ENCODE results near the gene TOMM5.

DNA sequence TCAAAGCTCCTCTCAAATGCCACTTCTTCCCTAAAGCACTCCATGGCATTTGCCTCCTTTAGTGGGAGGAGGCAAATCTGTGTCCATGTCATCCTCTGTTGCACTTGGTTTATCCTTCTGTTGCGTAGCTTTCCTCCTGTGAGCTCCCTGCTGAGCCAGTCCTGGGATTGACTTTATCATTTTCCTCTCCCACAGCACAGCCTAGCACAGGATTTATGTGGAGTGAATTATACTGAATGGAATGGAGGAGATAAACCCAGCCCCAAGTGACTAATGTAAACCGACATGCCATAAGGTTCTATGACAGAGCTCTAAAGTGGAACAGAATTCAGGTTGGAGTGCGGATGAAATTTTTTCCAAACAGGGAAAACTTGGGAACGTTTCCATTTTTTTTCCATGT lies 26.4 kb upstream of the TOMM5 start:
- TF ChIP-seq EGR1 (IDR thresholded peaks at IDR 0.05; ENCODE audit: low read depth) = no peak
- TF ChIP-seq, protein P1, sequence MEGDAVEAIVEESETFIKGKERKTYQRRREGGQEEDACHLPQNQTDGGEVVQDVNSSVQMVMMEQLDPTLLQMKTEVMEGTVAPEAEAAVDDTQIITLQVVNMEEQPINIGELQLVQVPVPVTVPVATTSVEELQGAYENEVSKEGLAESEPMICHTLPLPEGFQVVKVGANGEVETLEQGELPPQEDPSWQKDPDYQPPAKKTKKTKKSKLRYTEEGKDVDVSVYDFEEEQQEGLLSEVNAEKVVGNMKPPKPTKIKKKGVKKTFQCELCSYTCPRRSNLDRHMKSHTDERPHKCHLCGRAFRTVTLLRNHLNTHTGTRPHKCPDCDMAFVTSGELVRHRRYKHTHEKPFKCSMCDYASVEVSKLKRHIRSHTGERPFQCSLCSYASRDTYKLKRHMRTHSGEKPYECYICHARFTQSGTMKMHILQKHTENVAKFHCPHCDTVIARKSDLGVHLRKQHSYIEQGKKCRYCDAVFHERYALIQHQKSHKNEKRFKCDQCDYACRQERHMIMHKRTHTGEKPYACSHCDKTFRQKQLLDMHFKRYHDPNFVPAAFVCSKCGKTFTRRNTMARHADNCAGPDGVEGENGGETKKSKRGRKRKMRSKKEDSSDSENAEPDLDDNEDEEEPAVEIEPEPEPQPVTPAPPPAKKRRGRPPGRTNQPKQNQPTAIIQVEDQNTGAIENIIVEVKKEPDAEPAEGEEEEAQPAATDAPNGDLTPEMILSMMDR (IDR thresholded peaks at IDR 0.05 in 2 of 3, conservative IDR thresholded peaks at IDR 0.05 in 1 of 3; ENCODE audit: borderline replicate concordance in 1 of 3, insufficient read depth in 1 of 3, low read depth in 2 of 3, low read length in 2 of 3) = no peak
- TF ChIP-seq, protein P2, sequence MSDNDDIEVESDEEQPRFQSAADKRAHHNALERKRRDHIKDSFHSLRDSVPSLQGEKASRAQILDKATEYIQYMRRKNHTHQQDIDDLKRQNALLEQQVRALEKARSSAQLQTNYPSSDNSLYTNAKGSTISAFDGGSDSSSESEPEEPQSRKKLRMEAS (IDR thresholded peaks at IDR 0.05) = no peak
- TF ChIP-seq POLR2A (IDR thresholded peaks at IDR 0.05; ENCODE audit: borderline replicate concordance, extremely low read depth, insufficient read depth, insufficient read length) = no peak
- no peak for TF ChIP-seq JUND (IDR thresholded peaks at IDR 0.05)
- no peak for TF ChIP-seq EZH2phosphoT487 (IDR thresholded peaks at IDR 0.05; ENCODE audit: borderline replicate concordance)
- TF ChIP-seq POLR2AphosphoS5 (IDR thresholded peaks at IDR 0.05; ENCODE audit: low read depth, low read length) = no peak
- no peak for TF ChIP-seq CEBPB (IDR thresholded peaks at IDR 0.05; ENCODE audit: low read depth)
- TF ChIP-seq, protein P3, sequence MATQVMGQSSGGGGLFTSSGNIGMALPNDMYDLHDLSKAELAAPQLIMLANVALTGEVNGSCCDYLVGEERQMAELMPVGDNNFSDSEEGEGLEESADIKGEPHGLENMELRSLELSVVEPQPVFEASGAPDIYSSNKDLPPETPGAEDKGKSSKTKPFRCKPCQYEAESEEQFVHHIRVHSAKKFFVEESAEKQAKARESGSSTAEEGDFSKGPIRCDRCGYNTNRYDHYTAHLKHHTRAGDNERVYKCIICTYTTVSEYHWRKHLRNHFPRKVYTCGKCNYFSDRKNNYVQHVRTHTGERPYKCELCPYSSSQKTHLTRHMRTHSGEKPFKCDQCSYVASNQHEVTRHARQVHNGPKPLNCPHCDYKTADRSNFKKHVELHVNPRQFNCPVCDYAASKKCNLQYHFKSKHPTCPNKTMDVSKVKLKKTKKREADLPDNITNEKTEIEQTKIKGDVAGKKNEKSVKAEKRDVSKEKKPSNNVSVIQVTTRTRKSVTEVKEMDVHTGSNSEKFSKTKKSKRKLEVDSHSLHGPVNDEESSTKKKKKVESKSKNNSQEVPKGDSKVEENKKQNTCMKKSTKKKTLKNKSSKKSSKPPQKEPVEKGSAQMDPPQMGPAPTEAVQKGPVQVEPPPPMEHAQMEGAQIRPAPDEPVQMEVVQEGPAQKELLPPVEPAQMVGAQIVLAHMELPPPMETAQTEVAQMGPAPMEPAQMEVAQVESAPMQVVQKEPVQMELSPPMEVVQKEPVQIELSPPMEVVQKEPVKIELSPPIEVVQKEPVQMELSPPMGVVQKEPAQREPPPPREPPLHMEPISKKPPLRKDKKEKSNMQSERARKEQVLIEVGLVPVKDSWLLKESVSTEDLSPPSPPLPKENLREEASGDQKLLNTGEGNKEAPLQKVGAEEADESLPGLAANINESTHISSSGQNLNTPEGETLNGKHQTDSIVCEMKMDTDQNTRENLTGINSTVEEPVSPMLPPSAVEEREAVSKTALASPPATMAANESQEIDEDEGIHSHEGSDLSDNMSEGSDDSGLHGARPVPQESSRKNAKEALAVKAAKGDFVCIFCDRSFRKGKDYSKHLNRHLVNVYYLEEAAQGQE (IDR thresholded peaks at IDR 0.05; ENCODE audit: low read depth) = no peak
- TF ChIP-seq, protein P4, sequence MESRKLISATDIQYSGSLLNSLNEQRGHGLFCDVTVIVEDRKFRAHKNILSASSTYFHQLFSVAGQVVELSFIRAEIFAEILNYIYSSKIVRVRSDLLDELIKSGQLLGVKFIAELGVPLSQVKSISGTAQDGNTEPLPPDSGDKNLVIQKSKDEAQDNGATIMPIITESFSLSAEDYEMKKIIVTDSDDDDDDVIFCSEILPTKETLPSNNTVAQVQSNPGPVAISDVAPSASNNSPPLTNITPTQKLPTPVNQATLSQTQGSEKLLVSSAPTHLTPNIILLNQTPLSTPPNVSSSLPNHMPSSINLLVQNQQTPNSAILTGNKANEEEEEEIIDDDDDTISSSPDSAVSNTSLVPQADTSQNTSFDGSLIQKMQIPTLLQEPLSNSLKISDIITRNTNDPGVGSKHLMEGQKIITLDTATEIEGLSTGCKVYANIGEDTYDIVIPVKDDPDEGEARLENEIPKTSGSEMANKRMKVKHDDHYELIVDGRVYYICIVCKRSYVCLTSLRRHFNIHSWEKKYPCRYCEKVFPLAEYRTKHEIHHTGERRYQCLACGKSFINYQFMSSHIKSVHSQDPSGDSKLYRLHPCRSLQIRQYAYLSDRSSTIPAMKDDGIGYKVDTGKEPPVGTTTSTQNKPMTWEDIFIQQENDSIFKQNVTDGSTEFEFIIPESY (IDR thresholded peaks at IDR 0.05; ENCODE audit: extremely low read depth, insufficient replicate concordance, low read length) = no peak
- no peak for TF ChIP-seq SP1 (IDR thresholded peaks at IDR 0.05; ENCODE audit: low read depth)
- TF ChIP-seq, protein P5, sequence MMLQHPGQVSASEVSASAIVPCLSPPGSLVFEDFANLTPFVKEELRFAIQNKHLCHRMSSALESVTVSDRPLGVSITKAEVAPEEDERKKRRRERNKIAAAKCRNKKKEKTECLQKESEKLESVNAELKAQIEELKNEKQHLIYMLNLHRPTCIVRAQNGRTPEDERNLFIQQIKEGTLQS (IDR thresholded peaks at IDR 0.05) = no peak
- TF ChIP-seq ZFX (IDR thresholded peaks at IDR 0.05) = no peak
- TF ChIP-seq ELF1 (IDR thresholded peaks at IDR 0.05; ENCODE audit: borderline replicate concordance, low read depth) = no peak
